ENCODE results near the gene DOK1.

DOK1 gene

DNA sequence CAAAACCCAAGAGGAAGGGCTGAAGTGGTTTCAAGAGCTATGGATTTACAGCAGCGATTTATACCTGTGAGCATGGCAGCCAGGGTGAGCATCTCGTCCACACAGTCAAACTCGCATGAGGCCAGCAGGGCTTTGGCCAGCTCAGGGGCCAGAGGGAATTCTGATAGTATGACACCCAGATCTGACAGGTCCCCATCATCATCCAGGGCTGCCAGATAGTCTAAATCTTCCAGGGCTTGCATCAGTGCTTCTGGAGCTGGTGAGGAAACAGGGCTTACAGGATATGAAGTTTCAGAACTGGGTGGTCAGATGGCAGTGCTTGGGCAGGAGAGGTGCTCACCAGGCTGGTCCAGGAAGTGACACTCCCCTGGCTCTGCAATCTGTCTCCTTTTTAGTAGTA, 32.0 kb upstream of the DOK1 start:
- H3K27me3 ChIP-seq (ENCODE audit: insufficient read depth, low read length): peaks cover 3% of the 10 kb centered on the region; the same call in 1 of the 2 replicates
- peaks cover 22% of the 10 kb centered on the region for H3K36me3 ChIP-seq (ENCODE audit: insufficient read depth, low read length)
- H3K9me3 ChIP-seq (ENCODE audit: low read length): no peaks in the 10 kb centered on the region
- H3K79me2 ChIP-seq (ENCODE audit: insufficient read depth, low read length): no peaks in the 10 kb centered on the region
- H3K4me3 ChIP-seq (ENCODE audit: low read depth, low read length, poor library complexity, severe bottlenecking): no peak overlapping the region
- H3F3A ChIP-seq (ENCODE audit: insufficient read depth, low read length): no peaks in the 10 kb centered on the region
- no peaks in the 10 kb centered on the region for H3K9me2 ChIP-seq (ENCODE audit: low read depth, low read length)
- H4K20me1 ChIP-seq (ENCODE audit: insufficient read depth, low read length): no peaks in the 10 kb centered on the region
- H3K27ac ChIP-seq (ENCODE audit: low read depth, low read length, poor library complexity, severe bottlenecking): no peak overlapping the region
- H3K9ac ChIP-seq (ENCODE audit: low read length): no peak overlapping the region
- no peak overlapping the region for H3K4me2 ChIP-seq (ENCODE audit: low read length)
- no peak overlapping the region for H2AFZ ChIP-seq (ENCODE audit: low read length)
- TF ChIP-seq, protein P1, sequence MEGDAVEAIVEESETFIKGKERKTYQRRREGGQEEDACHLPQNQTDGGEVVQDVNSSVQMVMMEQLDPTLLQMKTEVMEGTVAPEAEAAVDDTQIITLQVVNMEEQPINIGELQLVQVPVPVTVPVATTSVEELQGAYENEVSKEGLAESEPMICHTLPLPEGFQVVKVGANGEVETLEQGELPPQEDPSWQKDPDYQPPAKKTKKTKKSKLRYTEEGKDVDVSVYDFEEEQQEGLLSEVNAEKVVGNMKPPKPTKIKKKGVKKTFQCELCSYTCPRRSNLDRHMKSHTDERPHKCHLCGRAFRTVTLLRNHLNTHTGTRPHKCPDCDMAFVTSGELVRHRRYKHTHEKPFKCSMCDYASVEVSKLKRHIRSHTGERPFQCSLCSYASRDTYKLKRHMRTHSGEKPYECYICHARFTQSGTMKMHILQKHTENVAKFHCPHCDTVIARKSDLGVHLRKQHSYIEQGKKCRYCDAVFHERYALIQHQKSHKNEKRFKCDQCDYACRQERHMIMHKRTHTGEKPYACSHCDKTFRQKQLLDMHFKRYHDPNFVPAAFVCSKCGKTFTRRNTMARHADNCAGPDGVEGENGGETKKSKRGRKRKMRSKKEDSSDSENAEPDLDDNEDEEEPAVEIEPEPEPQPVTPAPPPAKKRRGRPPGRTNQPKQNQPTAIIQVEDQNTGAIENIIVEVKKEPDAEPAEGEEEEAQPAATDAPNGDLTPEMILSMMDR (IDR thresholded peaks at IDR 0.05; ENCODE audit: low read length): no peak
- no peak for TF ChIP-seq EZH2 (IDR thresholded peaks at IDR 0.05; ENCODE audit: borderline replicate concordance, low read length)
- H3K4me1 ChIP-seq (ENCODE audit: insufficient read depth, low read length, severe bottlenecking): no peaks in the 10 kb centered on the region

DNA sequence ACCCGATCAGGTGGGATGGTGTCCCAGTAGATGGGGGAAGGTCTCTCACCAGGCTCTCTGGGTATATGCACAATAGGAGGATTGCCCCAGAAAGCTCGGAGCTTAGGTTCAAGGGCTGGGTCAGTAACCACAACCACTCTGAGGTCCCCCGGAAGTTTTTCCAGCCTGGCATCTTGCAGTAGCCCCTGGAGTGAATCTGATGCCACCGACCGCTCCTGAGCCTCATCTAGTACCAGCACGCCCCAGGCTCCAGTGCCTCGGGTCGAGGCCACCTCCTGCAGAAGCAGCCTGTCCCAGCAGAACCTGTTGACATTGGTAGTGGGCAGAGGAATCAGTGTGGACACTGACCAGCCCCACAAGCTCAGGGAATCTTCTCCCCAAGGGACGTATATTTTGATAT, 30.5 kb upstream of the DOK1 start:
- Histone ChIP-seq H3K9me3 (ENCODE audit: low read length) (no peaks in the 10 kb centered on the region), H3K4me3 (ENCODE audit: low read depth, low read length, poor library complexity, severe bottlenecking) (no peak overlapping the region), H3K79me2 (ENCODE audit: insufficient read depth, low read length) (peaks cover 7% of the 10 kb centered on the region), H3K4me1 (ENCODE audit: insufficient read depth, low read length, severe bottlenecking) (peaks cover 14% of the 10 kb centered on the region), H3K27ac (ENCODE audit: low read depth, low read length, poor library complexity, severe bottlenecking) (no peak overlapping the region), H3K9me2 (ENCODE audit: low read depth, low read length) (no peaks in the 10 kb centered on the region), H3K27me3 (ENCODE audit: insufficient read depth, low read length) (no peaks in the 10 kb centered on the region; the same call in 1 of the 2 replicates), H3K4me2 (ENCODE audit: low read length) (no peak overlapping the region), H2AFZ (ENCODE audit: low read length) (no peak overlapping the region), H3K36me3 (ENCODE audit: insufficient read depth, low read length) (peaks cover 34% of the 10 kb centered on the region), H3K9ac (ENCODE audit: low read length) (no peak overlapping the region), H4K20me1 (ENCODE audit: insufficient read depth, low read length) (no peaks in the 10 kb centered on the region), H3F3A (ENCODE audit: insufficient read depth, low read length) (no peaks in the 10 kb centered on the region)
- TF ChIP-seq, protein P1 (IDR thresholded peaks at IDR 0.05; ENCODE audit: low read length): no peak
- no peak for TF ChIP-seq EZH2 (IDR thresholded peaks at IDR 0.05; ENCODE audit: borderline replicate concordance, low read length)

- no peak for TF ChIP-seq EZH2 (IDR thresholded peaks at IDR 0.05; ENCODE audit: borderline replicate concordance, low read length)
- TF ChIP-seq, protein P1 (IDR thresholded peaks at IDR 0.05; ENCODE audit: low read length): no peak
- peaks cover 37% of the 10 kb centered on the region for H3K36me3 ChIP-seq (ENCODE audit: insufficient read depth, low read length)
Measured at GRCh38 chr2:74524955-74525716, 29.4 kb upstream of the DOK1 start.

More at GRCh38 chr2:74524955-74525716, 29.4 kb upstream of the DOK1 start:
- Histone ChIP-seq H3K4me2 (ENCODE audit: low read length) (no peak overlapping the region), H3K4me3 (ENCODE audit: low read depth, low read length, poor library complexity, severe bottlenecking) (no peak overlapping the region), H3K9me3 (ENCODE audit: low read length) (no peaks in the 10 kb centered on the region), H3K27me3 (ENCODE audit: insufficient read depth, low read length) (no peaks in the 10 kb centered on the region), H3K79me2 (ENCODE audit: insufficient read depth, low read length) (peaks cover 10% of the 10 kb centered on the region), H3K4me1 (ENCODE audit: insufficient read depth, low read length, severe bottlenecking) (peaks cover 14% of the 10 kb centered on the region), H3F3A (ENCODE audit: insufficient read depth, low read length) (no peaks in the 10 kb centered on the region), H3K9me2 (ENCODE audit: low read depth, low read length) (no peaks in the 10 kb centered on the region), H2AFZ (ENCODE audit: low read length) (no peak overlapping the region), H3K9ac (ENCODE audit: low read length) (no peak overlapping the region), H4K20me1 (ENCODE audit: insufficient read depth, low read length) (no peaks in the 10 kb centered on the region), H3K27ac (ENCODE audit: low read depth, low read length, poor library complexity, severe bottlenecking) (no peak overlapping the region)

Data from OCI-LY1 (cell line).